HG03060 (cell line): Measurements from ENCODE around the gene KSR1.
A peak's percentile ranks its signal among the peaks of the same experiment; 100 is the strongest.
"Not testable (repeated sequence)": the region's sequence is repeated elsewhere in the genome, so short reads cannot be mapped to it uniquely, and the experiment has no call there.

ENCODE experiments used
- ATAC-seq: cut with Tn5 transposase; IDR thresholded peaks from one replicate; pipeline ENCODE4 v1.9.1; 2021; ENCODE audit warnings: low read depth, moderate number of reproducible peaks; ENCODE audit not compliant: unreplicated experiment

Gene KSR1

DNA sequence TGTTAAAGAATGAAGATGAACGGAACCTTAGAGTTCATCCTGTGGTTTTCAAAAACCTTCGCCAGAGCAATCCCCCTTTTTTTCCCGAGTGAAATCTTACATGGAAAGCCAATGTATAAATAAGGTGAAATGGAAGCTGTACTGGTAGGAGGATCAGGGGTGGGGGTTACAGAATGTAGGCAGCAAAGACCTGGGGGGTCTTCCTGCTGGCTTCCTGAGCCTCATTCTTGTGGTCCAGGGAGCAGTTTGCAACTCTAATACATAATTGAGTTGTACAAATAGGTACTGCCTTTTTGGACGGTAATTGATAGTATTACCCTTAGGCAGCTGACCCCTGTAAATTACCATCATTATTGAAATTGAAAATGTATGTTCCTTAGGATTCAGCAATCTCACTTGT is 34.1 kb downstream of the KSR1 start:
- no peak for ATAC-seq

DNA sequence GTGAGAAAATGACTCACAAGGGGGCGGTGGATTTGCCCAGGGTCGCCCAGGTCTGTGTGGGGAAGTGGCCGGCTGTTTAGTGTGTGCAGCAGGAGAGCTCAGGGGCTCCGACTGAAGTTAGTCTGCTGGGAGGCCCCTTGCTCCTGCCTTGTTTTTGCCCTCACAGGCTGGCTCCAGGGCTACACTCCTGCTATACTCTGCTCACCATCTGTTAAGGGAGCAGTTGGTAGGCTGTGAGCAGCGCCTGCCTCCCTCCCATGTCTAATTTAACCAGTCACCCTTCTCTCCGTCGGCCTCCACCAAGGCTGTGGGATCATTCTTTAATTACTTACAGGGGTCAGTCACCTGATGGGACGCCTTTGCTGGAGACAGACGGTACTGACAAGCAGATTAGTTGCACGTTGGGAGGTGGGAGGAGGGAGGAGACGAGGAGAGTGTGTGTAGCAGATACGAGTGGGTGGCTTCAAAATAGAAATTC is 35.5 kb downstream of the KSR1 start:
- no peak for ATAC-seq

DNA sequence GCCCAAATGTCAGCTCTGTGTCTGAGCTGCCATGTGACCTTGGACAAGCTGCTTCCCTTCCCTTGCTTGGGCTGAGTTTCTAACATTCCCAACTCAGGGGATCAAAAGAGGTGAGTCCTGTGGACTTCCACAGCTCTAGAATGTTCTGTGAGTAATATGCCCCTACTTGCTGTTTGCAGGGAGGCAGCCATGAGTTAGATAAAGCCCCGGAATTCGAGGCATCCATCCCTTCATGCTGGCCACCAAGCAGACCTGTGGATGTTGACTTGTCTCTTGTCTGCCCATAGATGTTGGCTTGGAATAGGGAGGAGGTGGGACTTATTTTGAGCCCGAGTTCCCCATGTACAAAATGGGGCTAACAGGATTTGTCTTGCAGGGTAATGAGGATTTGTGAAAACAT is 36.2 kb downstream of the KSR1 start:
- ATAC-seq: no peak

DNA sequence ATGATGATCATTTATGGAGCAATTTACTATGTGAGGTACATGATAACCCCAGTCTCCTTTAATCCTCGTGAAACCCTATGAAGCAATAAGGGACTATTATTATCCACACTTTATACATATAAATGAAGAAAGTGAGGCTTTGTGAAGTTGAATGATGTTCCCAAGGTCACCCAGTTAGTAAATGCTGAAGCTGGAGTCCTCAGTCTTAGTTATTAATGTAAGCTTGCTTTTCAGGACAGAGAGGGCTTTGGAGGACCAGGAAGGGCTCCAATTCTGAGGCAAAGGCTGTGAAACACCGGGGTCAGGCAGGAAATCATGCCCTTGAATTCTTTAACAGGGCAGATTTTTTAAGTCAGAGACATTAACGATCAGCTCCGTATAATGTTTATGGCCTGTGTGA is 36.8 kb downstream of the KSR1 start:
- no peak for ATAC-seq

DNA sequence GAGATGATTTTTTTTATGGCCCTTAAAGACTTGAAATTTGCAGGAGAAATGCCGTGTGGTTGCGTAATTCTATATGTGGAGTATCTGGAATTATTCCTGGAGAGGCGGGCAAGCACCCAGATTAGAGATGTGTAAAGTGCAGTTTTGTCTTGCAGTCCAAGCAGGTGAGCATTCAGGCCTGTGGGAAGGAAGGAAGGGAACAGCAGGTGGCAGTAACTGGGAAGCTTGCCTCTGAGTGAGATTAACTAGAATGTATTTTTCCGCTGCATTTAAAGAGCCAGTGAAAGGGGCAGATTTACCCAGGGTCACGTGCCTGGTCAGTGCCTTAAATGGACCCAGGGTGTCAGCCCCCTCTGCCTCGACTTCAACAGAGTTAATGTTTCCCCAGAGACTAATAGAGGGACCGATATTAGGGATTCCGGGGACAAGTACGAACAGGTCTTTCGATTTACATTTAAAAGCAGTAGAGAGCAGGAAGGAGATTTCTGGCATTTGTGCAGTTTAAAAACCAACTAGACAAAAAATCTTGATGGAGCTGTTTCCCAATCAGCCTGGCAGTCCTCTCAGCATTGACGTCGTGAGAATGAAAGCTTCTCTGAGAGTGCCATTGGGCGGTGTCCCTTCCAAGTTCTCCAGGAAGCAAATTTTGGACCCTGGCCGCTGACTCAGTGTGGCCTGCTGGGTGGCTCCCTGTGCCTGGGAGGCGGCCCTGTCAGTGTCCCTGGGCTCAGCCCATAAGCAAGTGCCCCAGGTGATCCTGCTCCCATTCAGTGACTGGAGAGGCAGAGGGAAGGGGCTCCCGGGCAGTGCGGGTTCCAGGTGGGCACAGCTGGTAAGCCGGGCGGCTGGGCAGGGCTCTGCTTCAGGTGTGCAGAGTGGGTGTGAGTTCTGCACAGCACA is 38.2 kb downstream of the KSR1 start:
- ATAC-seq: no peak

DNA sequence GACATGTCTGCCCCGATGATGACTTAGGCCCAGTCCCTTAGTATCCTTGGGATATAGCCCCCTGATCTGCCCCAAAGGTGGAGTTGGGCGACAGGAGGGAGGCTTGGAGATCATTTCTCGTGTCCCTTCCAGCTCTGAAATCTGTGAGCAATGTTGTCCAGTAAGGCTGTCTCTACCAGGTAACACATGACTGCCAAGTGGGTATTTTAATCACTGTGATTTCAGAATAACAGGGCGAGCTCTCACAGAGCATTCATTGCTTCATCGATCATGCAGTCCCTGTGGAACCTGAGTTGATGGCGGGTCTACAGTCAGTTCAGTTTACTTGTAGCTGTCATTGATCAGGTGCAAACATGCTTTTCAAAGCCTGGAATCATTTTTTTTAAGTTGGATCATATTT is 39.2 kb downstream of the KSR1 start:
- no peak for ATAC-seq

DNA sequence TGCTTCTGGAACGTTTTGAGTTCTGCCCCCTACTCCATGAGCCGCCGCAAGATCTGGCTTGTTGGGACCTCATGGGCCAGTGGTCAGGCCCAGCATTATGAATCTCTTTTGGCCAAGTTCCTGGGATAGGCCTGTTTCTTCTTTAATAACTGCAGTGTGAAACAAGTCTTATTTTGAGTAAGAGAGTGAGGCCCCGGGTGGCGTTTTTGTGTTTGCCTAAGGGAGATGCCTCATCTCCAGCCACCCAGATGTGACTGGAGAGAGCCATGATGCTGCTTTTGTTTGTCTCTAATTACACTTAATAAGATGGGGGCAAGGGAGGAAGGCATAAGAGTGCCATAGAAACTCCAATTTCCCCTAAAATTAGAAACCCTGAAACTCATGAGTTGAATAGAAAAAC is 39.8 kb downstream of the KSR1 start:
- ATAC-seq: no peak

DNA sequence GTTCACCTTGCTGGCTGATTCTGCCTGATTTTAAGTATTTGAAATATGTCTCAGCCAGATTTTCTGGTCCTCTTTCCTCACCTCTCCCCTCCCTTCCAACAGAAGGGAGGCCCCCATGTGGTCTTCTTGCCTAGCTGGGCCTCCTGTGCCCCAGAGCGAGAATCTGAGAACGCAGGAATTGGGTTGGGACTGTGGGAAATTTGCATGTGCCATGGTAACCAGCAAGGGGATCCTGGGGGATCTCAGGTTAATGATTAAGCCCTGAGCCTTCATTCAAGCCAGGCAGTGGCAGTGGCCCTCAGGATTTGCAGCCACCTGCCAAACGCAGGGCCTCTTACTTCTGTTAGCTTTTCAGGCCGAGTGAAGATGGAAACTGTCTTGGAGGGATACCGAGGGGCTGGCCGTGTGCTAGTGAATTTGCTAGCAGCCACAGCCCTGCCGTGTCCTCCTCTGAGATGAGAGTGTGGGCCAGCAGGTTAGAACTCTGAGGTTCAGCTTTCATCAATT is 40.2 kb downstream of the KSR1 start:
- ATAC-seq: peak; percentile 35

DNA sequence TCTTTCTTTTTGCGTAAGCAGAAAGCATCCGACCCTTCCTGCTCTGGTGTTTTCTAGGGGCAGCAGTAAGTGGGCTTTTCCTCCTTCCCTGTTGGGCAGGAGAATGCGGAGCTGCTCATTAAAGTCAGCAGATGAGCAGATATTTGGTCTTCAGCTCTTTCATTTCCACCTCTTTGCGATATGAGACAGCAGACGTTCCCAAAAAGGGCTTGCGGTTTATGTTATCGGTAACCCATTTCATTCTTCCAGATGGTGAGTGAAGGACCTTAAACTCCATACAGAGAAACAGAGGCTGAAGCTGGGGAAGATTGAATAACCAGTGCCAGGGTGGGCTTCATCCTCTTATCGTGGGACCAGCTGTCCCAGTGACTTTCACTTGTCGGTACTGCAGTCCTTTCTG is 40.7 kb downstream of the KSR1 start:
- ATAC-seq: no peak

DNA sequence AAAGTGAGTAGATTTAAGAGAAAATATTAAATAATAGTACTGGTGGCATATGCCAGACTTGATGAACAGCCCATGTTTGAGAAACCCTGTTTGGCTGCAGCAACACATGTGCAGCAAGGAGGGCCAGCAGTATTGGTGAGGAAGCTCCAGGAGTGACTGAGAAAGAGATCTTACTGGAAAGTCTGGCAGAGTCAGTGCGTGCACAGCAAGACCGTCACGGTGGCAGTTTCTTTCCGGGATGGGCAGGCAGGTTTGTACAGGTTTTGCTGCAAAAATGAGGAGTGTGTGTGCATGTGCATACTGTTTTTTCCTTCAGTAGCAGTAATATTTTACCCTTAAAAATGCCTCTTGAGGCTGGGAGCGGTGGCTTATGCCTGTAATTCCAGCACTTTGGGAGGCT is 41.4 kb downstream of the KSR1 start:
- no peak for ATAC-seq

DNA sequence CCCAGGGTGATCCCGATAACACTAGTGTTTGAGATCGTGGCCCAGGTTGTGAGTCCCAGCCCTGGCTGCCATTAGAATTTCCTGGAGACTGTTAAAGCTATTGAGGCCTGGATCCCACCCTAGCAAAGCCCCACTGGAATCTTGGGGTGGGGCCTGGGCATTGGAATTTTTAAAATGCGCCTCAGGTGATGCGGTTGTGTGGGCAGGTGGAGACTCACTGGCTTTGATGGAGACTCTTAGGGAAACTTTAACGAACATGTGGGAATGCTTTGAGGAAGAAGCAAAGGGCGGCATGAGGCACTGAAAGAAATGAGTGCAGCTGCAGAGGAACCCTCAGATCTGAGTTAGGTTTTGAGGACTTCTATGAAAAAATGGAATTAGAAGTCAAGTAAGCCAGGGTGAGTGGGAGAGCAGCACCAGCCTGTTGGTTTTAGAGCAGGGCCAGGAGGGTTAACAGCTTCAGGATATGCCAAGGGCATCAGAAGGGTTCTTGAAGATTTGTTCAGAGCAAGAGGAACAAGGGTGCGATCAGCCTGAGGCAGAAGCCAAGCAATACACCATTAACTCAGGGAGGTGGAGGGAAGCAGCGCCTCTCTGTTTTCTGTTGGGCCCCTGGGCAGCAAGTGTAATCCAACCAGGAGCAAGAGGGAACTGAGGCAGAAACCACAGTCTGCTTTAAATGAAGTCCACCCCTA is 42.5 kb downstream of the KSR1 start:
- ATAC-seq: no peak

DNA sequence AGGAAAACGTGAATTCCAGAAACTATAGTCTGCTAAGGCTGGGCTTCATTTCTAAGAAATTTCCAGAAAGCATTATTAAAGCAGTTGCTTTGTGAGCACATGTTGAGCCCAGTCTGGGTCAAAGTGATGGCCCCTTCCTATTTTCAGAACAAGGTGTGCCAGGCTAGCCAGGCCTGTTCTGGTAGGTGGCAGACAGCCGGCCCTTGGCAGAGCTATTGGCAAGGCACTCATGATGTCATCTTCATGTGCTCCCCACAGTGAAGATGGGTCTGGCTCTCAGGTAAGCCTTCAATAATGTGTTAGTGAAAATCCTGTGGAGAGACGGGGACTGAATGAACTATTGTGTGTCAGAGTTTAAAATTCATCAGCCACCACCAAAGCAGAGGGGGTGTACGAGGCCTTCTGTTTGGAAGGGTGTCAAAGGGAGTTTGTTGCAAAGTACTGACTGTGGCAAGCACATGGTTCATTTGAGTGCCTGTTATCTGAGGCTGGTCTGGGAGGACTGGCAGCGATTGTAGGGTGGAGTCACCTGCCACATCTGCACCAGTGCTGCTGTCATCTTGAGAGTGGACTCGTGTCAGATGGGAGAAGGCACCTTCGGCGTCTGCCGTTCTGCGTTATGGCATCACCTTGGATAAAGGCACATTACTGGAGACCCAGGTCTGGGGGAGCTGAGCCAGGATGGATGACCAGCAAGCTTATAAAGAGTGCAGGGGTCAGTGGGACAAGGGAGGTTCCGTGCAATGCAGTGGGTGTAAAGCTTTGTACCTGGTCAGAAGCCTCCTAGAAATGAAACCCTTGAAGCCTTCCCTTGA is 43.4 kb downstream of the KSR1 start:
- ATAC-seq: no peak

DNA sequence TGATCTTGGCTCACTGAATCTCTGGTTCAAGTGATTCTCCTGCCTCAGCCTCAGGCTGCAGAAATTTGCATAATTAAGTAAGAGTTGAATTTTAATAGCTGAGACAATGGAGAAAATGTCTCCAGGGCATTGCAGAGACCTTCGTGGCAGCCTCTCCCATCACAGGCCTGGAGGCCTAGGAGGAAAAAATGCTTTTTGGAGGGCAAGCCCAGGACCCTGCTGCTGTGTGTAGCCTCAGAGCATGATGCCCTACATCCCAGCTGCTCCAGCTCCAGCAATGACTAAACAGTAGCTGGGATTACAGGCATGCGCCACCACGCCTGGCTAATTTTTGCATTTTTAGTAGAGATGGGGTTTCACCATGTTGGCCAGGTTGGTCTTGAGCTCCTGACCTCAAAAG is 45.1 kb downstream of the KSR1 start:
- not testable (repeated sequence) for ATAC-seq

DNA sequence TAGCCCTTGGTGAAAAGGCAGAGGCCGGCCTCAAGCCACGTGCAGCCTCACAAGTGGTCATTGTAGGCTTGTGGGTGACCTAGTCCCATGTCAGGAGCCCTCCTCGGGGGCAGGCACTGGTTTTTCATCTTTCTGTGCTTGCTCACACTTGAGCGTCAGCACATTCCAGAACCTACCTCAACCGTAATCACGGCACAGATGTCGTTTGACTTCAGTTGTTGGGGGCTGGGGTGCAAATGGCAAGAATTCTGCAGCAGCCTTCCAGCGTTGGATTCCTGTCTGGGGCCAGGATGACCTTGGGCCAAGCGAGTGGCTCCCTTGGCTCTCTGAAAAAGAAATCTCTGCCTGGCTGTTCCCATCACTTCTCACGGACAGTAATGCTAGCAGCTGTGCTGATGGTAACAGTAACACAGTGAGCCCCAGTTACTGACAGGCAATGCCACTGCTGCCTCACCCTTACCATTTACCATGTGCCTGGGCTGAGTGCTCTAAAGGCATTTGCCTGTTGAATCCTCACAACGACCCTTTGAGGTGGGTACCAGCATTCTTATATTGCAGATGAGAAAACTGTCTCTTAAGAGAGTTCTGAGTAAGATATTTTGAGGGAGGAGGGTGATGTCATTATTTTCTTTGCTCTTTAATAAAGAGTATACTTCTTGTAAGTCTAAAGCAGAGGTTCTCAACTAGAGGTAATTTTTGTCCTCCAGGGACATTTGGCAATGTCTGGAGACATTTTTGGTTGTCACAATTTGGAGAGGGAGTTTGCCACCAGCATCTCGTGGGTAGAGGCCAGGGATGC is 46.5 kb downstream of the KSR1 start:
- no peak for ATAC-seq

DNA sequence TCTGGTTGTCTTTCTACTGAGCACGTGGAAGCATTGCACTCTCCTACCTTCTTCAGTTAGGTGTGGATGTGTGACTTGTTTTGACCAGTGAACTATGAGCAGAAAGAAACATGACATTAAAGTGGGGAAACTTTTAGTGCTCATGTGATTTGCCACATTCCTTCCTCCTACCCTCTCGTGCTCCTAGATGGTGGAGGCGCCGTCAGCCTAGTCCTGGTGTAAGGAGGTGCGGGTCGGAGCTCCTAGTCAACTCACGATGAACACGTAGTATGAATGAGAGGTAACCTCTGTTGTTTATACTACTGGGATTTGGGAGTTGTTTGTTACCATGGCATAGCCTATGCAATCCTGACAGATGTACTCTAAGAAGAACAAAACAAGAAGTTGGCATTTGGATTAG is 47.4 kb downstream of the KSR1 start:
- no peak for ATAC-seq

DNA sequence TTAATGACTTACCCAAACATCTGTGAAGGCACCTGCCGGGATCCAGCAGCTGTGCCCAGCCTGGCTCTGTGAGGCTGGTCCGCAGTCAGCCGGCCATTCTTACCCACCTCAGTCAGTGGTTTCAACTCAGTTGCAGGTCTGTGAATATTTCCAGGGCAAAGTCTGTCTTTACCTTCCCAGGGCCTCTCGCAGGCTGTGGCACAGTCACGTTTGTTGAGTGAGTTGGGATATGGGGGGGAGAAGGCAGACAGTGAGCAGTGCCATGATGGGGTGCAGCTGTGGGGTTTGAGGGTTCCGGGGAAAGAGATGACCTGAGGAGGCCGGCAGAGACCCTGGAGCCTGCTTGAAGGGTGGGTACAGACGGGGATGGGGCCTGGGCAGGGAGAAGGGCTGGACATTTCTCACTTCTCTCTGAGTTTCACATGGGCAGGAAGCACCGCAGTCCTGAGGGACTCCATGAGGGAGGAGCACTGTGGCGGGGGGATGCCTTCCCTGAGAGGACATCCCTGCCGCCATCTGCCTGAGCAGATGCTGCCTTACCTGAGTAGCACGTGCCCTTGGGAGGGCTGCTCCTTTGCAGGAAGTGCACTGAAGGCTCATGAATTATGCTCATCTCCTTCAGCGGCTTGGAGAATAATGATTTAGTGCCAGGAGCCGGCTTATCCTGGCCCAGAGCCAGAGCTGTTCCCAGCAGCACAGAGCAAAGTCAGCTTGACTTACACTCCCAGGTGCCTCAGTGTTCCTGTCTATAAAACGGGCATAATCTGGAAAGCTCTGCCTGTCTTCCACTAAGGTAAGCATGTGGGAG is 48.1 kb downstream of the KSR1 start:
- no peak for ATAC-seq

DNA sequence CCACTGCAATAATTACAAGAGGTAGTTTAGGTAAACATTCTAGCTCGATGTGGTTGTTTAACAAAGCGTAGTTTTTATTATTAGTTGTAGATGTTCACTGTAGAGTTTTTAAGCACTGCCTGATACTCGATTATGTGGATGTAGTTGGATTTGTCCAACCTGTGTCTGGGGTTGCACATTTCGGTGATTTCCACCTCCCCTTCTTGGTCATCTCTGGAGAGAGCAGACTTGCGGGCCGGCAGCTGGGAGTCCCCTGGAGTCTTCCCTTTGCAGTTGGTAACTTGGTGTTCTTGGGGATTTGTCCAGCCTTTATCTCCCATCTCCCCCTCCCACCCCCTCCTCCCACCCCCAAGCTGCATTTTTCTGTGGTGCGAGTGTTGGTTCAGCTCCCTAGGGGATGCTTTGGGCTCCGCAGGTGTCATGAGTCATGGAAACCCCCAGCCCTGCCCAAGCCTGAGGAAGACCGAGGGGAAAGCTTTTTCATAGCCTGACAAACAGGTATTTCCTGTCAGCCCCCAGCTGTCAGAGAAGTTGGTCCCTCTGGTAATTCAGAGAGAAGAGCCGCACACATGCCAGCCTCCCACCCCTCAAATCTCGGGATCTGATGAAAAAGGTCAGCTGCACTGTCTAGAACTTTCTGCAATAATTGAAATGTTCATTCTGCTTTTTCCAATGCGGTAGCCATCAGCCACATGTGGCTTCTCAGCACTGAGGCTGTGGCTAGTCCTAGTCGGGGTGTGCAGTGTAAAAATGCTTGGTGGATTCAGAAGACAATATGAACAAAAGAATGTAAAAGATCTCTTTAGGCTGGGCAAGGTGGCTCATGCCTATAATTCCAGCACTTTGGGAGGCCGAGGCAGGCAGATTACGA is 50.3 kb downstream of the KSR1 start:
- no peak for ATAC-seq

DNA sequence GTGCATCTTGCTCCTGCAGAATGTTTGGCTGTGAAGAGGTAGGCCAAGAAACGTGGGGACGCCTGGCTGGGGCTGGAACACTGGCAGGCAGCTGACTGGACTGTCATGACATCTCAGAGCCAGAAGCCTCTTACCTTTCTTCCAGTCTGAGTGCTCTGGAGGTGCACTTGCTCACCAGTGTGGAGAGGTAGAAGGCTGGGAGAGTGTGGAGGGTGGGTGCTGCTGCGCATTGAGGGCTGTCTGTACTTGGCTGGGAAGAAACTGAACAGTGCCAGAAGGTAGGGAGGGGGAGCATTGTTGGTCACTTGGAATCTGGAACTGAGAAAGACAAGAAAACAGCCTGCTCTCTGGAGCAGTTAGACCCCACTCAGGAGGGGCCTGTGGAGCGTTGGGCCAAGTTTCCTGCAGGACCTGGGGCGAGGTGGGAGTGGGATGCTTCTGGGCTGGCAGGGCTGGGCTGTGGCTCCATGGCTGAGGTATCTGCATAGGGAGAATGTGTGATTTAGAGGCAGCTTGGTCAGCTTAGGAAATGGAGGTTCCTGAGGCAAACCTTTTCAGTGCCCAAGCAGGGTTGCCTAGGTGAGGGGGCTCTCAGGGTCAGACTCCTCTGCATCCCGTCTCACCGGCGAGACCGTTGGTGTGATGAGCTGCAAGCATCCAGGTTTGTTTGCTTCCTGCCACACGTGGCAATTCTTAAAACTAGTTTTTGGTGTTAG is 55.1 kb downstream of the KSR1 start:
- no peak for ATAC-seq
